Measurements from ENCODE around the gene GCNT1.

GRCh38 chr9:76500061-76500460 is 41.1 kb downstream of the GCNT1 start:
- no peak for TF ChIP-seq CTCF (conservative IDR thresholded peaks at IDR 0.05 in 1 of 2, IDR thresholded peaks at IDR 0.05 in 1 of 2; ENCODE audit: low read depth in 1 of 2, low read length in 2 of 2)
- TF ChIP-seq EZH2 (IDR thresholded peaks at IDR 0.05; ENCODE audit: low read length, missing control alignments), result no peak

All from fibroblast of lung (primary cell).